SK-MEL-5 (cell line): ENCODE data around the gene HHLA2. TPM values are rescaled to one million over a fixed set of nuclear protein-coding genes. Genes with fewer than 3 reads are reported as not detected.
A peak's percentile ranks its signal among the peaks of the same experiment; 100 is the strongest.

Experiments
- DNase-seq: peaks from one replicate; pipeline ENCODE4 v3.0.0-alpha.2; 2016; ENCODE audit warnings: low read depth, low spot score
- in situ Hi-C: cut with HindIII; loops from 2 replicates; pipeline ENCODE4 v1.10.0; 2016; ENCODE audit warnings: low sequenced_read_pairs, high pct_unique_total_duplicates, low pct_unique_long_range_greater_than_20kb
- total RNA-seq: library from RNA; depleted of rRNA; stranded (reverse); fragments of >200 nt; shearing (Covaris generic); gene quantifications from 2 replicates; pipeline ENCODE4 v1.2.3, GENCODE V29; 2014

HHLA2 gene
- total RNA-seq, 1 experiment from 2014 or later: not detected

DNA sequence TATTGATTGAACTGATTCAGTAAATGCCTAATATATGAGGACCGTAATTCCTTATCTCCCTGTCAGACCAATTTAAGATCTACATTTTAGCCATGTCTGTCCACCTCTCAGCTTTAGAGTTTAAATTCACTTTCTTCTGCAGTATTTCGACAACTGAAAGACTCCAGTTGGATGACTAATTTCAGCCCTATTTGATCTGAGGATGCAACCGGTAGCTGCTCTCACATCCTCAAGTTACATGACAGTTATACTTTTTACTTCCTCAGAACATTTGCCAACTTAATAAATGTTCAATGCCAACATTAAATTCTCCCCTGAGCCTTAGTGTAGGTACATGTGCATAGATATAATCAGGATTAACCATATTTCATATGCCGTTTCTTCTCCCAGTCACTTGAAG lies 2.5 kb upstream of the HHLA2 start:
- no peak for DNase-seq

DNA sequence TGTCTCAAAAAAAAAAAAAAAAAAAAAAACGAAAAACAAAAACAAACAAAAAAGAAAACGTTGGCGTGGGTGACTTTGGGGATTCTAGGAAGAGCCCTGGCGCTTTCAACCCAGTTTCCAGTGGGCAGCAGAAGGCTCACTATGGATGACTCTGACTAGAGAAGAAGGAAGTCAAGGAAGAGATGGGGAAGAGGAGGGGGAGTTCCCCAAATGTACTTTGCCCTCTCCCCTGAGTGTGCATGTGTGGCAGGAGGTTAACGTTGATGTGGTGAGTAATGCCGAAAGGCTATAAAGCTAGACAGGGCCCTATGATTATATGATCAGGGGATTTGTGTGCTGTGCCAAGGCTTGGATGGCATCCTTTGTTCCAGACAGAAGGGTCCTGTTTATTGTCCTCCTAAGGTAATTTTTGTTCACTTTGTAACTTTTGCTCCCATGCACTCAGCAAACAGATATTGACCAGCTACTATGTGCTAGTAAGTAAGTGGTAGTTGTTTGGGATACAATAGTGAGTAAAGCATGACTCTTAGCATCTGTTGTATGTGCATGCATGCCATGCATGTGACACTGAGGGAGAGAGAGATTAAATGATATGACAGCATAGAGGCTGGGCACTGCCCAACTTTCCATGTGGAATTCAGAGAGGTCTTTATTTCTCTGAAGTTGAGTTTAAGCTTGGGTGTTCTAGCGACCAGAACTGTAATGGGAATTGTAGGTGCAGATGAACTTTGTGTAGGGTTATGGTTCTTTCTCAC lies 750 bp upstream of the HHLA2 start:
- no peak for DNase-seq
- in situ Hi-C loops: no loop called here

More for the DNA sequence above, 2.5 kb upstream of the HHLA2 start:
- in situ Hi-C loops: no loop called here

DNA sequence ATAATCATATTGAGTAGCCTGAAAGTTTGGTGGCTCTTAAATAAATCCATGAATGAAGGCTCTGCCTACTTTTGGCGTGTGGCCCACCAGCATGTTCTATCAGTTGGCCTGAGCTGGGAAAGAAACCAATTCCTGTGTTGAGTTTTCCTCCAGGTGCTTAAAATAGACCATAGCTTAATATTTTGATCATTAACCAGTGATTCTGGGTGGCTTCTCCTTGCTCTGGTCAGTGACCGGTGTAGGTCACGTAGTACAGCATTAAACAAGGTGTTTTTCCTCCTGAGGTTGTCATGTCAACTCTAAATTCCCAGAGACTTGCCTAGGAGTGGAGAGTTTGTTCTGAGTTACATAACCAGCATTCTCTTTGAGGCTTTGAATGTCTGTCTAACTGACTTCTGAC lies 1.3 kb downstream of the HHLA2 start:
- in situ Hi-C loops: no loop called here
- no peak for DNase-seq

DNA sequence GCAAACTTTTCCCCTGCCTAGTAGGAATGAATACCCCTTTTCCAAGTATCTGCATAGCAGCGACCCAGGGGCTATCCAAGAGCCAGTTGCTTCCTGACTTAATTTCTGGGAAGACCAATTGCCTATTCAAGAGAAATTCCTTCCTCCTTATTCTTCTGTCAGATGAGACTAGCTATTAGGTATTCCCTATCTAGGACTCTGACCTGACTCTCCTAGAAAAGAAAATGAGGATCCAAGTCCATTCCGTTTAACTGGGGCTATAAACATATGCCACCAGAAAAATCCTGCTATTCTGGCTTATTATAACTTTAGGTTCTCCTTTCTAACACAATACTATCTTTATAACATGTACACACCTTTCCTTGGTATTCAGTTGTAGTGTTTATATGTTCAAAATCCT lies 1.7 kb downstream of the HHLA2 start:
- no peak for DNase-seq
- in situ Hi-C loops: no loop called here

DNA sequence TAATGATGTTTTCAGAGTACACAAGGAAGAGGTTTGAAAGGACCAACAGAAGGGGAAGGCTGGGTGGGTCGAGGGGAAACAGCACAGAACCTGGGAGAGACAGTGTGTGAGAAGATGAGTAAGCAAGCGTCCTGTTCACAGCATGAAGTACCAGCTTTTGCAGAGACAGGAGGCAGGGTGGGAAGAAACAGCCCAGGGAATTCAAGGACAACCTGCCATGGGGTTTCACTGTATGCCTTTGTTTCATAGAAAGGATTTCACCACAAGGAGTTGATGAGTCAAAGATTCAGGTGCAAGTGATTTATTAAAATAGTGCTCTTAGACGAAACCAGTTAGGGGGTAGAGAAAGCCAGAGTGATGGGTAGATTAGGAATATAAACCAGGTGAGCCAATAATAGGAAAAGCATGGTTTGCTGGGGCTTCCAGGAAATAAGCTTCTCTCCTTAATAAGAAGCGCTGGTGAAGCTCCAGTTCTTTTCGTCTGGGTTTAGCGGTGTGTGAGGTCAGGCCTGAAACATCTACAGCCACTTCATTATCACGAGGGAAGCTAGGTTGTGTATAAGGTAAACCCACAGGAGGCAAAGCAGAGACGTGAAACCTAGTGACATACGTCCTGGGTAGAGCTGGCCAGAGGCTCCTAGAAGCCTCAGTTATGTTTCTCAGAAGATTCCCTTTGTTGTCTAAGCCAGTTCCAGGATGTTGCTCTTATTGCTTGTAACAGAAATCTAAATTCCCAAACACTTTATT lies 3.9 kb downstream of the HHLA2 start:
- in situ Hi-C loops: no loop called here
- no peak for DNase-seq

DNA sequence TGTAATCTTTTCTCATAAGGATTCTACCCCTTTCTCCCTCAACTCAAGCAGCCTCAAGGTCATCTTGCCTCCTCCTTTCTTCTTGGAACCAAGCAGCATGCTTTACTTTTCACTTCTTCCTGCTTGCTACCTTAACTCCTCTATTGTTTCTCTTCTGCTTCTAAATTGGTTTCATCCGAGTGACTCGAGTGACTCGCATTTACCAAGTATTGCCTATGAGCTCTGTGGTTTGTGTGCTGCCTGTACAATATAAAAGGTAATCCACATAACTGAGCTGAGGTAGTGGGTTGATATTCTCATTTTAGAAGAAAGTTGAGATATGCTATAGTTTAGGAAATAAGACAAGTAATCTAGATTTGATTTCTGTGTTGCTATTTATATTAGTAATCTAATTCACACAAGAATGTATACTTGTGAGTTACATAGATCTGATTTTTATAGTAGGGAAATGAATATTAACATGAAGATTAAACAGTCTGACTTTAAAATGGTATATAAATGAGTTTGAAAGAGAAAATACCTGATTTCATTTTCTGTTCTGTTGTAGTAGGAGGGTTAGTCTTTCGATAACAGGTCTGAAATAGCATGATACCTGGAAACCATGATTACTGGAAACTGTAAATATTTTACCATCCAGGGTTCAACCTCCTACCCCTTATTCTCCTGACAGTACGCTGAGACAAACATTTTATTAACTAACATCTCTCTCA lies 5.5 kb downstream of the HHLA2 start:
- in situ Hi-C loops: no loop called here
- no peak for DNase-seq

DNA sequence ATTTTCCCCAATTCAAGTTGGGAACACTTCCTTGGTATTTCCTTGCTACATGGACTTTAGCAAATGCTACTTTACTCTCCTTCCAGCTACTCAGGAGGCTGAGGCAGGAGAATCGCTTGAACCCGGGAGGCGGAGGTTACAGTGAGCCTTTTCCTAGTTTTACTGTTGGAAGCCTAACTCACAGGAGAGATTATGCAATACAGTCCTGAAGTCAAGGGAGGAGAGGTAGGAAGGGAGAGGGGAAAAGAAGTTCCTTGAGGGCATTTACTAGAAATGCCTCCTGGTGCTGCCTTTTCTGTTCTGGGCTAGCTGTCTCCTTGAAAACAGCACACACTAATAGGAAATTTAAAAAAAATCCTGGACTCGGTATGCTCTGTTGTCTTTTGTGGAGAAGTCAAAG lies 6.2 kb downstream of the HHLA2 start:
- no peak for DNase-seq
- in situ Hi-C loops: no loop called here

DNA sequence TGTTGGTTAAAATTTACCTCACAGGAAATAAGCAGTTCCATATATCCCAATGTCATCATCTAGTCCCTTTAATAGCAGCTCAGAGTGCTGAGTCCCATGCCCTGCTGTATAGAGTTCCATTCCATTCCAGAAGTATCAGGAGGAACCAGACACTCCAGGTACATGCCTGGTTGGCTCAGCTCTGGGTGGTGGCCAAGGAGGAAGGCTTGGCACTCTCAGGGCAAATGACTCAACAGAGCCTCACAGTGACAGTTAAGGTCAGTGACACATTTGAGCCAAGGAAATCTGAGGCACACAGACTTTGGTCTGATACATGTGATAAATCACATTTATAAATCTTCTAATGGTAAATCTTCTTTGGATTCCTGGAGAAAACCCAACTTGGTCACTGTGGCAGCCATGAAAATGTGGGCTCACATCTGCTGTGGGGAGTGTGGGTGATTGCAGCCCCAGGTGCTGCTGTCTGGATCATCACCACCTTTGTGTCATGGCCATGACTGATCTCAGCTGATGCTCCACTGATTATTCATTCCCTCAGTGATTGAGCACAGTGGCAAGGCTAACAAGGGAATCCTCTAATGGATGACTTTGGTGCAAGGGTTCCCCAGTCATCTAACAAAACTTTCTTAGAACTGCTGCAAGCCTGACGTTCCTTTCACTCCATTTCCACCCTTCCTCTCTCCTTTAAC lies 9.3 kb downstream of the HHLA2 start:
- in situ Hi-C loops: no loop called here
- DNase-seq: no peak

DNA sequence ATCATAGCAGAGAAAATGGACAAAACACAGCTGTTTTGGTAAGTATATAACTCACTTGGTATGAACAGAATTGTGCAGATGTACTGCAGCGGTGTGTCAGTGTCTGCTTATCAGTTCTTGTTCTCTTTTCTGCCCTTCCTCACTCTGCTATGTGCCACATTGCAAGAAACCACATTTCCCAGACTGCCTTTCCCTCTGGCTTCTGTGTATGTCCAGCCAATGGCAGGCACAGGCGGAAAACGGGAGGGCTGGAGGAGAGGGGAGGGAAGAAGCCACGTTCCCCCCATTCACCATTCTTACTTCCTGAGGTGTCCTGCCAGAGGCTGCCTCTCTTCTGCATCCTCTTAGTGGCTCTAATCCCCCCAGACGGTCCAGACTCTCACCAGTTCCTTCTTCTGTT lies 15.4 kb downstream of the HHLA2 start:
- in situ Hi-C loops: no loop called here
- DNase-seq: peak; percentile 14

DNA sequence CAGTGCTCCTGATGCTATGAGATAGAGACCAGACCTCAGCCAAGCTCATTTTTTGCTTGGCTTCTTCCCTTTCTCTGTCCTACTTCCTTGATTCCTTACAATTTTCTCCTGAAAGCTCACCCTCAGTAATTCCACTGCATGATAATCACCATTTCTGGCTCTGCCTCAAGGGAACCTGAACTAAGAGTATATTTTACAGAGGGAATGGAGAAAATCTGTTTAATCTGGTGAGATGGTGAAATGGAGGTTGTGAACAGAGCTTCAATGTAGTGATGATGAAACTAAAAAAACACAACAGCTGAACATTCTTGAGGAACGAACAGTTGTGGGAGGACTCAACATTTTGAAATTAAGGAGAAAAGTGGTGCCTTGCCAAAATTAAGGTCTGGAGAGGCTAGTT lies 16.3 kb downstream of the HHLA2 start:
- in situ Hi-C loops: no loop called here

DNA sequence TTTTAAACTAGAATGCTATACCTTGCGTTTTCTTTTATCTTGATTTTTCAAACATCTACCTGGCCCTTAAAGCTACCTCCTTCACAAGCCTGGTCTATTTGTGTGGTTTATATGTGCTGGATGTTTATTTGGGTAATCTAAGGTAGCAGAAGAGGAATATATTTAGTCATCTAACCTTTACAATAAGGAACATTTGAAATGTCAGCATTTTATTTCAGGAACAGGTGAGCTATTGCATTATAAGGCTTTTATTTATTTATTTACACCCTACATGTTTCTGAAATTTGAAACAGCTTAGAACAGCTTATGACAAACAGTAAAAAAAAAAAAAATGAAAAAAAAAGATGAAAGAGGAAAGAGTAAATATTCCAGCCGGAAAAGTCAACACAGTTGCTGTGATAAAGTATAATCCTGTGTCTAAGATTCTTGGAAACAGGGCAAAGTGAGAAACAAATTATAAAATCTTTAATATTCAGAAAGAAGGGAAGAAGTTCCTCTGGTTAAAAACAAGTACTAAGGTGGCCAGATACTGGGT lies 19.5 kb downstream of the HHLA2 start:
- no peak for DNase-seq
- in situ Hi-C loops: no loop called here

More for the DNA sequence above, 16.3 kb downstream of the HHLA2 start:
- no peak for DNase-seq

DNA sequence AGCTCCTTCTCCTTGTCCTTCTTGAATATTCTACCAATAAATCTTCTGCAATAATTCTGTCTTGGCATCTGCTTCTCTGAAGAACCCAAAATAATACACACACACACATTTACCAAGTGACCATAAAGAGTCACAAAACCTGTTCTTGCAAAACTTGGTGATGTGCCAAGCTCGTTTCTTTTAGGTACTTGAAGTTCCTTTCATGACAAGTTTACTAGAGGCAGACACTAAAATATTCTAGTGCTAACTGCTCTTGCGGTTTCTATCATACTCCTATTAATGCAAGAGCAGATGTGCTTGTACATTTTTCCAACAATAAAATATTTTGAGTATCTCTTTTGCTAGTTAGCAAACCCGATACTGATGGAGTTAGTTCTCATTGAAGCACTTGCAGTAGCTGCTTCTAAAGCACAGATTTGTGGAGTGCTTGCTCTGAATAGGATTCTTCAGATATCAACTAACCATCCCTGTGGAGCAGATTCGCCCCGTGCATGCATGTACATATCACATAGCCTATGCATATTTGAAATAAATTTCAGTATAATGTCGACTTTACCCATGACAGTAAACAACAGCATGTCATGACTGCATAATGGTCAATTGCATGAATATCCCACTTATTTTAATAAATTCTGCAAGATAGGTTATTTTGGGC lies 23.2 kb downstream of the HHLA2 start:
- no peak for DNase-seq
- in situ Hi-C loops: no loop called here

DNA sequence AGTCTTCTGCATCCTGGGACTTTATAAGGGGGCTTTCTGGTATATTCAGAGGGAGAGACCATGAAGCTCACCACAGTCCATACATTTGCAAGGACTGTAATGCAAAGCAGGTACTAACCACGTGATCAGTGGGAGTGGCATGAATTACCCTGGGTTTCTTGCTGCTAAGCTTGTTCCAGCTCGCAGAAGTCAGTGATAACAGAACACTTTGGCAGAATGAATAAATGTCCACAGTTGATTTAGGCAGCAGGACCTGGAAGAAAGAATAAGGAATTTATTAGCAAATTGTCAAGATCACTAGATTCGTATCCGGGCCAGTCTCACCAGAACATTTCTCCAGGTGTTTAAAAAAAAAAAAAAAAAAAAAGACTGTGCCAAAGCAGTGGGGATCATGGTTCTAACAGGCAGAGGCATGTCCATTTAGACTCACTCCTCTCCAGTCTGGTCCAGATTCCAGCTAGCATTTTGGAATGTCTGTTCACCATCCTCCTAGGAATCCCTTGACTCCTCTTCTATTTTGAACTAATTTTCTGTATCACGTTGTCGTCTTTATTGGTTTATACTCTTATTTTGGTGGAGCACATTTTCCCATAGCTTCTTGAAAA lies 24.5 kb downstream of the HHLA2 start:
- DNase-seq: no peak
- in situ Hi-C loops: no loop called here

DNA sequence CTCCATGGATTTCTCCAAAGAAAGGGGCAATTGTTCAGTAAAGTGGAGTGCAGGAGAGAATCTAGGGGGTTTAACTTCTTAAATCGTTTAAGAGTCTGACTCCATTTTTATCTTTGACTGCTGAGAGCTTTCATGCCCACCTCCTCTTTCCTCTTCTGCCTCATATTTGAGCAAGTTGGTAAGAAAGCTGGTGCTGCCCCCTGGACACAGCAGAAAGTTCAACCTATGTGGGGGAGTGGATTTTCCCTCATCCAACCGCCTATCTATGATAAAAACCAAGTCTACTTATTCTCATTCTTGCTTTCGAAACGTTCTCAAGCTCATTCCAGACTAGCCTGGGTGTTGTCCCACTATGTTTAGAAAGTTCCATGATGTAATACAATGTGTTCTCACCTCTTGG lies 26.0 kb downstream of the HHLA2 start:
- in situ Hi-C loops: no loop called here
- peak; percentile 33 for DNase-seq

DNA sequence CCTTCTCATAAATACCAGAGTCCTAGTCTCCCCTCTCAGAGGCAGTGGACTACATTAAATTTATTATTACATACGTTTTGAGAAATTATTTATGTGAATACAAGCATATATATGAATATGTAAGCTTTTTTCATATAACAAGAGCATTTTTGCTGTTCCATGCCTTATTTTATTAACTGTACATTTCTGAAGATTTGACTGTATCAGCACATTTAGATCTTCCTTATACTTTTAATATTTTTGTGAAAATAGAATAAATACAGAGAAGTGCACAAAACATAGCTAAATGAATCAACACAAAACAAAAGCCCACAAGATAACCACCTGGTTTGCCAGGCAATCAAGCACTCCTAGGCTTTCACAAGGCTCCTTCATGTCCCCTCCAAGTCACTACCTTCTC lies 27.8 kb downstream of the HHLA2 start:
- in situ Hi-C loops: no loop called here
- no peak for DNase-seq

DNA sequence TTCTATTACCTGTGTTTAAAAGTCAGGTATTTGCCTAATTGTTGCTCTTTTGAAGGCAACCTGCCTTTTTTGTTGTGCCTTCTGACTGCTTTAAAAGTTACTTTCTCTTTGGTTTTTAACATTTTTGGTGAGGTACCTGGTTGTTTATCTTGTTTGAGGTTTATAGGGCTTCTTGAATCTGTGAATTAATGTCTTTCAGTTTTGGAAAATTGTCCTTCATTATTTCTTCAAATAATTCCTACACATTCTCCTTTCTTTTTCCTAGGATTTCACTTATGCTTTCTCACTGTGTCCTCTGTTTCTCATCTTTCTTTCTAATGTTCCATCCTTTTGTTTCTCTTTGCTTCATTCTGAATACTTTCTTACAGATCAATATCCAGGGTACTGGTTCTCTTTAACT lies 30.8 kb downstream of the HHLA2 start:
- no peak for DNase-seq
- in situ Hi-C loops: no loop called here
